Amygdala (tissue), 56 donors: ENCODE data around the gene NAB2.
"Not testable (repeated sequence)": the region's sequence is repeated elsewhere in the genome, so short reads cannot be mapped to it uniquely, and the experiment has no call there.

Experiments
- DNase-seq, 56 donors: peaks; one replicate each; lab custom pipeline; 2025; lab: John Stamatoyannopoulos, UW

The NAB2 gene

DNA sequence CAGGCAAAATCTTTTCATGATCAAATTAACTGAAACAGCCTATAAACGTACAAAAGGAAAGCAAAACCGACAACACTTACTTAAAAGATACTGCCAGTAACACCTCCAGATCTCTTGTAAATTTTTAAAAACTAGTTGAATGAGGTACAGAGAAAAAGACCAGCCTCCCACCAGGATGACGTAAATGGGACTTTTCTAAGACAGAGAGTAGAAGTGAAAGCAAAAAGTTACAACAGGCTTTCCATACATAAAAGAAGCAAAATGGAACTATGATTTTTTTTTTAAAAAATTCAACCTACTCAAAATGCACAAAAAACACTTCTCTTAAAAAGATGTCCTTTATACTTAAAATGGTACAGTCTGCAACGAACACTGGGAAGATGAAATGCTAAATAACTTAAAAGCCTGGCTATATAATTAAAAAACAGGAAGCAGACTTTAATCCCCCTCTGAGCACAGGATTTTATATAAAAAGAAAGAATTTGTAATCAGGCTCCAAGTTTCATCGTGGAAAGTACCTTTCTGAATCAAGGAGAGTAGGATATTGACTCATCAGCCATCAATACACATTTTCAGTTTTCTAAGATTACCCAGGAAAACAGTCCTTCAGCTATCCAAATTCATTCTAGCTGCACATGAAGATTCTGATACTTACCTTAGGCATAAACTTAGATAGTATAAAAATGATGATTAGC is 24.8 kb upstream of the NAB2 start:
- DNase-seq = no peak

DNA sequence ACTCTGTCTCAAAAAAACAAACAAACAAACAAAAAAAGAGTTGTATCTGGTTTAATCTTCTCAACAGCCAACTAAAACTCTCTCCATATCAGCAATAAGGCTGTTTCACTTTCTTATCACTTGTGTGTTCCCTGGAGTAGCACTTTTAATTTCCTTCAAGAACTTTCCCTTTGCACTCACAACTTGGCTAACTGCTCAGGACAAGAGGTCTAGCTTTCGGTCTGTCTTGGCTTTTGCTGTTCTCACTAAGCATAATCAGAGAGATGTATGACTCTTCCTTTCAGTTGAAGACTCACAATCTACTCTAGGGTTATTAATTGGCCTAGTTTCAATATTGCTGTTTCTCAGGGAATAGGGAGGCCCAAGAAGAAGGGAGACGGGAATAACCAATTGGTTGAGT is 22.7 kb upstream of the NAB2 start:
- no peak for DNase-seq

DNA sequence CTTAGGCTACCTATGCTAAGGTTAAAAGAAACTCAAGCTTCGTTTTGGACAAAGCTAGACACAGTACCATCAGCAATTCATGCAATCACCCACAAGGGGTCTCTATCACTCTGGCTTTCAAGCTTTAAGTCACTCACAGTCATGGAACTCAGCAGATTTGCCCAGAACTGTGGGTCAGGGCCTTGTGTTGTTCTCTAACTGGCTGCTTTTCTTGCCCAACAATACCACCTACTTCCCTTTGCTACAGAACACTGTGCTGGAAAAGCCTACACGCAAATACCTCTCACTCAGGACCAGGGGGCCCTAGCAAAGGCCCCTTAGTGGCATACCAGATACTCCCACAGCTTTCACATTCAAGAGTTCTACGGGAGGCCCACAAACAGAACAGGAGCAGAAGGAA is 19.4 kb upstream of the NAB2 start:
- DNase-seq = peak in 39 of 56 donors; percentile 8 to 82 (median 37)

DNA sequence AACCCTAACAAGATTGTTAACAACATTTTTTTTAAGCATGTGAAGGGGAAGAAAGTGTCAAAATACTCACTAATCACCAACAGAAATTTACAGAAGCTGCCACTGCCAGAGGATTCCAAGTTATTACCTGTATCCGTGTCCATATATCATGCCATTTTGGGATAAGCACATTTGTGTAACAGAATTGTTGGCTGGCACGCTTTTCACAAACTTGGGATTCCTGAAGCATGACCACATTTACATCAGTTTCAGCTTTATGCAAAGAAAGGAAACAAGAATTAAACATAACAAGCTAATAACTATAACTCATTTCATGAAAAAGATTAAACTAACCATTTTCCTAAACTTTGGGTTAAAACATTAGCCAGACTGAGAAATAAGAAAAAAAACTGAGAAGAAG is 16.3 kb upstream of the NAB2 start:
- no peak for DNase-seq

GRCh38 chr12:57073566-57074450 is 15.1 kb upstream of the NAB2 start:
- DNase-seq = not testable (repeated sequence)

DNA sequence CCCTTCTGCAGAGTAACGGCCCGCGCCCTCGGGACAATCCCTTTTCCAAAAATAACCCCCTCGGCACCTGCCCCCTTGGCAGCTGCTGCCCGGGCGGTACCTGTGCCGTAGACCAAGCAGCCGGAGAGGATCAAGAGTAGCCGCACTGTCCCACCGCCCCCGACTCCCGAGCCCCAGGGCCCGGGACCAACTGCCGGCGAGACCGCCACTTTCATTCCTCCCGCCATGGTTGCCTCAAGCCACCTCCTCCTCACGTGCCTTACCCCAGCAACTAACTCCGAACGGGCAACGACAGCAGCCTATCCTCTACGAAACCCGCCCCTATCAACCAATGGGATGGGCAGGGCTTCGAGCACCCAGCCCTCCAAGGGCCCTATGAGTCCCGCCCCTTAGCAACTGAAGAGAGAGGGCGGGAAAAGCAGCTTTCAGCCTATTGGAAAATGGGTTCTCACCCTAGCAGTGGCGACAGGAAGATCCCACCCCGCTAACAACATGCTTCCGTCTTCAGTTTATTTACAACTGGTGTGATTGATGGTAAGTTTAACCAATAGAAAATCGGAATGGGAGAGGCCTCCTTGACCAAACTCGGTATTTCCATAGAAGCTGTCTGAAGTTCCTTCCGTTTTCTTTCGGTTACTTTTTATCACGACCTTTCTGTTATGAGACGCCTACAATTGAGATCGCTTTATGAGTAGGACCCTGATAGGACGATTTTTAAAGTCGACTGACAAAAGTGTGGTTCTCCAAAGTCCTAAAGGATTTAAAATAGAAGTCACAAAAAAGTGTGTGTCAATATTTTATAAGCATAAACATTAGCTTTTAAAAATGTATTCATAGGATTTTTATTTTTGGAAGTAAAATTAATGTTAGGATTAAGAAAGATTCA is 10.2 kb upstream of the NAB2 start, which contains the start of gene NEMP1:
Gene NEMP1 (minus strand): TSS at position 273 of the 886 bp plus-strand sequence. CDS start 46 bp downstream, at position 227.
- DNase-seq = peak; percentile 39 to 100 (median 98)

GRCh38 chr12:57079821-57080220 is 9.1 kb upstream of the NAB2 start:
- no peak for DNase-seq

DNA sequence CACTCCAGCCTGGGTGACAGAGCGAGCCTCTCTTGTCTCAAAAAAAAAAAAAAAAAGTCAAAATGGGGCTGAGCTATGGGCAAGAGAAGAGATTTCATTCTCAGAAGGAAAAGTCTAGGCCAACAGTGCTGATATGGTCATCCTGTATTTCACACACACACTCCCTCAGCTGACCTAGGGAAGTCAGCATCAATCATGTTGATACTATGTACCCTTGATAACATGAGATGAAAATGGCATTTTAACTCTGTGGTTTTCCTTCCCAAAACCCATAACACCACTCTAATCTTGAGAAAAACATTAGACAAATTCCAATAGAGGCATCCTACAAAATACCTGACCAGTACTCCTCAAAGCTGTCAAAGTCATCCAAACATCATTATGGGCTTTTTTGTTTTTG is 8.1 kb upstream of the NAB2 start:
- DNase-seq = no peak

GRCh38 chr12:57085999-57086492 is 2.9 kb upstream of the NAB2 start:
- peak in 7 of 56 donors; percentile 12 to 53 (median 18) for DNase-seq

GRCh38 chr12:57086493-57087009 is 2.4 kb upstream of the NAB2 start:
- peak in 36 of 56 donors; percentile 14 to 59 (median 29) for DNase-seq

- peak in 45 of 56 donors; percentile 23 to 84 (median 56) for DNase-seq
Observed at GRCh38 chr12:57087010-57087690, 1.8 kb upstream of the NAB2 start.

GRCh38 chr12:57087691-57088353 is 1.1 kb upstream of the NAB2 start:
- peak in 30 of 56 donors; percentile 22 to 68 (median 46) for DNase-seq

DNA sequence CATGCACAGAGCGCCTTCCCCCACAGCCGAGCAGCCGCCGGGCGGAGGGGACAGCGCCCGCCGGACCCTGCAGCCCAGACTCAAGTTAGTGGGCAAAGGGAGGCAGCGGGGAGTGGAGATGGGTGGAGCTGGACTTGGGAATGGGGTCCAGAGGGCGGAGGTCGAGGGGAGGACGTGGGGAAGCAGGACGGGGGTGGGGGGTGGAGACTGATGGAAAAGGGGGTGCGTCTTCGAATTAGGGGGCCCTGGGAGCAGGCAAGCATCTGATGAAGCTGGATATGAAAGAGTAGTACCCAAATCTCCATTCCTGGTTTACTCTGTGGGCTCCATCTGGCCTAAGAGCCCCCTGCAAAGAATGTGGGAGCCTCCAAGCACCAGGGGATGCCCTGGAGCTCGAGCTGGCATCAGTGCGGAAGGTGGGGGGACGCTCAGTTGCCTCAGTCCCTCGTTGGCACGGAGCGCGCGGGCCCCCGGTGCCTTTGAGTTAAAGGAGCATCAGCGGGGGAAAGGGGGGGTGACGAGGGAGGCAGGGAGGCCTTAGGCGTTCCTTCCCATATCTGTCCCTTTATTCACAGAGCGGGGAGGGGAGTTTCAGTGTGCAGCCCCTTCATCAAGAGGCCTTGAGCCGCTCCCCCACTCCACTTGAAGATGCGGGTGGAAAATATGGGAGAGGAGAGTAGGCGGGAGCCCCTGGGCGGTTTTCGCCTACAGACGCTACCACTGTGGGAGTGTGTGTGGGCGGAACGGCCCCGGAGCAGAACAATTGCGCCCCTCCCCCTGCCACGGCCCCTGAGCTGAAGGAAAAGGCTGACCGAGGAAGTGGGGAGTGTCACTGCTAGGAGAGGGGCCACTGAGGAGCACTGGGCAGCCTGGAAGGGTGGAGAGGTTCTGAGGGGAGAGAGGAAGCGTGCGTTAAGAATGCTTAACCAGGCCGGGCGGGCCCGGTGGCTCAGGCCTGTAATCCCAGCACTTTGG is 644 bp downstream of the NAB2 start:
- peak in 41 of 56 donors; percentile 22 to 77 (median 52) for DNase-seq

- no peak for DNase-seq
Observed at GRCh38 chr12:57090490-57090889, 1.6 kb downstream of the NAB2 start.

GRCh38 chr12:57090924-57091637 is 2.2 kb downstream of the NAB2 start:
- DNase-seq = peak in 43 of 56 donors; percentile 12 to 76 (median 45)

DNA sequence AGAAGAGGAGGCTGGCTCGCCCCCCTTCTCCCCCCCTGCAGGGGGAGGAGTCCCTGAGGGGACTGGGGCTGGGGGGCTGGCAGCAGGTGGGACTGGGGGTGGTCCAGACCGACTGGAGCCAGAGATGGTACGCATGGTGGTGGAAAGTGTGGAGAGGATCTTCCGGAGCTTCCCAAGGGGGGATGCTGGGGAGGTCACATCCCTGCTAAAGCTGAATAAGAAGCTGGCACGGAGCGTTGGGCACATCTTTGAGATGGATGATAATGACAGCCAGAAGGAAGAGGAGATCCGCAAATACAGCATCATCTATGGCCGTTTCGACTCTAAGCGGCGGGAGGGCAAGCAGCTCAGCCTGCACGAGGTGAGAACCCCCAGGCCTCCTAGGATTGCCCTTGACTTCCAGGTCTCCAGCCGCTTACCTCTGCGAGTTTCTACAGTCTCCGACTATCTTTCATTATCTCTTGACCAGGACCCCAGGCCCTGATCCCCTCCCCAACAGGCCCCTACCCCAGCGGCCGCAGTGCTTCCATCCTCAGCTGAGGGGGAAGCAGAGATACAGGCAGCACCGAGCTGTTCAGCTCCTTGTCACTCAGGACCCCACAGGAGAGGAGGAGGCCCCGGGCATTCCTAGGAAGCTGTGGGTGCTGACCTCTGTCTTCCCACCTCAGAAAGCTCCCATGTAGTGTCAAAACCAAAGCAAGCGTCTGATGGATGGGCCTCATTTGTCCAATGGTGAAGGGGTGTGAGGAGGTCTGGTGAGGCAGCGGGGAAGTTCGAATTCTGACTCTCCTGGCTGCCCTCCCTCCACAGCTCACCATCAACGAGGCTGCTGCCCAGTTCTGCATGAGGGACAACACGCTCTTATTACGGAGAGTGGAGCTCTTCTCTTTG is 3.0 kb downstream of the NAB2 start:
- no peak for DNase-seq
